Fibroblast of lung (primary cell): Measurements from ENCODE around the gene S100A2. TPM values are rescaled to one million over a fixed set of nuclear protein-coding genes. Genes with fewer than 3 reads are reported as not detected.

ENCODE experiments used
- DNase-seq, 2 donors: peaks; one replicate each; pipeline versions ENCODE4 v3.0.0 to v3.0.0-alpha.2; 2010; ENCODE audit warnings: low read depth in 2 of 2
- H2AFZ ChIP-seq: 2 replicates; pipeline ENCODE4 v1.5.1; 2012; ENCODE audit warnings: low read length, control low read depth, inconsistent platforms
- H3K27ac ChIP-seq: 2 replicates; pipeline ENCODE4 v1.5.1; 2011; ENCODE audit warnings: low read length, control low read depth; ENCODE audit not compliant: insufficient read depth
- H3K27me3 ChIP-seq: 2 replicates; pipeline ENCODE4 v1.5.1; 2011; ENCODE audit warnings: mild to moderate bottlenecking, low read length; ENCODE audit not compliant: control insufficient read depth, insufficient read depth
- H3K36me3 ChIP-seq: 2 replicates; pipeline ENCODE4 v1.5.1; 2011; ENCODE audit warnings: low read length; ENCODE audit not compliant: control insufficient read depth, insufficient read depth
- H3K4me1 ChIP-seq: 2 replicates; pipeline ENCODE4 v1.5.1; 2011; ENCODE audit warnings: low read length; ENCODE audit not compliant: control insufficient read depth, insufficient read depth; ENCODE audit errors: extremely low read depth
- H3K4me2 ChIP-seq: 2 replicates; pipeline ENCODE4 v1.5.1; 2011; ENCODE audit warnings: low read length, control low read depth; ENCODE audit not compliant: insufficient read depth; ENCODE audit errors: extremely low read depth
- H3K4me3 ChIP-seq, 4 experiments: fragments of 200-600 bp in 1 of 4; sonication (generic) in 1 of 4; replicated peaks in 1 of 4; 2 replicates each; pipeline ENCODE4 v1.5.1; 2011 to 2016; ENCODE audit warnings: low read length in 4 of 4, low read depth in 3 of 4, mild to moderate bottlenecking in 3 of 4, control low read depth in 2 of 4, inconsistent platforms in 1 of 4, mixed read lengths in 1 of 4; ENCODE audit not compliant: insufficient read depth in 1 of 4; ENCODE audit errors: control extremely low read depth in 1 of 4
- H3K79me2 ChIP-seq: 2 replicates; pipeline ENCODE4 v1.5.1; 2012; ENCODE audit warnings: mild to moderate bottlenecking, low read length, inconsistent platforms; ENCODE audit not compliant: control insufficient read depth, insufficient read depth
- H3K9ac ChIP-seq: 2 replicates; pipeline ENCODE4 v1.5.1; 2011; ENCODE audit warnings: mild to moderate bottlenecking, low read length, control low read depth; ENCODE audit not compliant: insufficient read depth
- H3K9me3 ChIP-seq: 2 replicates; pipeline ENCODE4 v1.5.1; 2012; ENCODE audit warnings: low read depth, low read length; ENCODE audit not compliant: control insufficient read depth, insufficient read depth
- H4K20me1 ChIP-seq: 2 replicates; pipeline ENCODE4 v1.5.1; 2011; ENCODE audit warnings: low read length; ENCODE audit not compliant: control insufficient read depth, insufficient read depth; ENCODE audit errors: extremely low read depth
- CTCF ChIP-seq, 2 donors: IDR thresholded peaks in 1 of 2; conservative IDR thresholded peaks in 1 of 2; 1 replicate in 1 of 2; 2 replicates in 1 of 2; pipeline ENCODE4 v1.5.1; 2011 to 2012; ENCODE audit warnings: low read length in 2 of 2, control low read depth in 1 of 2, inconsistent platforms in 1 of 2, low read depth in 1 of 2, mild to moderate bottlenecking in 1 of 2
- EZH2 ChIP-seq: IDR thresholded peaks from 2 replicates; pipeline ENCODE4 v1.5.1; 2012; ENCODE audit warnings: low read length, control low read depth, mild to moderate bottlenecking; ENCODE audit errors: missing control alignments
- polyA plus RNA-seq, 2 donors: library from polyadenylated mRNA; depleted of rRNA in 1 of 2; stranded (reverse) in 1 of 2; unstranded in 1 of 2; fragments of >200 nt; gene quantifications; 2 replicates each; pipeline ENCODE4 v1.2.1, GENCODE V29; 2011 to 2012; ENCODE audit warnings: missing spikeins in 1 of 2
- total RNA-seq: library from RNA; depleted of rRNA; stranded (reverse); fragments of >200 nt; gene quantifications from 2 replicates; pipeline ENCODE4 v1.2.1, GENCODE V29; 2014

S100A2 gene
- total and polyA plus RNA-seq, 2 donors (not counting 1 experiment from before 2014, with no cell fraction given), result 3.6 to 4.8 TPM

- no peak for DNase-seq
- no peak overlapping the region for H2AFZ ChIP-seq
Measured at GRCh38 chr1:153587314-153587713, 21.7 kb upstream of the S100A2 start.

DNA sequence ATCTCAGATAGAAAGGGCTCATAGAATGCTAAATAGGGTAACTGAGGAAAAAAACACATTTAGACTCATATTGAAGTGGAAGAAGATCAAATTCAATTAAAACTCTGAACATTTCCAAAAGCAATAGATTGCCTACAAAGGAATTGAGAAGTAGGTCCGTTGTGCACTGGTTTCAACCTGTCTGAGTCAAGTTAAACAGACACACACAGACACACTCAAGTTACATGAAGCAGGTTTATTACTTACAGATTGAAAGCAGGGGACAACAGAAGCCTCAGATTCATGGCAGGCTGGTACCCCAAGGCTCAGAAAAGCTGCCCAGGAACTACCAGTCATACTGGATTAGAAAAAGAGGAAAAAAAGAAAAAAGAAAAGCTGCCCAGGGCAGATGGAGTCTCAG lies 20.7 kb upstream of the S100A2 start:
- no peaks in the 10 kb centered on the region for H4K20me1 ChIP-seq
- TF ChIP-seq EZH2 (no peak), CTCF (conservative IDR thresholded peaks at IDR 0.05 in 1 of 2, IDR thresholded peaks at IDR 0.05 in 1 of 2; ENCODE audit: low read depth in 1 of 2, low read length in 2 of 2) (no peak)

More at GRCh38 chr1:153587314-153587713, 21.7 kb upstream of the S100A2 start:
- Histone ChIP-seq H3K36me3 (no peaks in the 10 kb centered on the region), H3K27me3 (no peaks in the 10 kb centered on the region), H3K4me3 (no peak overlapping the region), H3K4me2 (no peak overlapping the region), H4K20me1 (no peaks in the 10 kb centered on the region), H3K9ac (no peak overlapping the region), H3K9me3 (no peaks in the 10 kb centered on the region), H3K4me1 (peaks cover 2% of the 10 kb centered on the region), H3K79me2 (no peaks in the 10 kb centered on the region), H3K27ac (no peak overlapping the region)
- TF ChIP-seq EZH2 (no peak), CTCF (conservative IDR thresholded peaks at IDR 0.05 in 1 of 2, IDR thresholded peaks at IDR 0.05 in 1 of 2; ENCODE audit: low read depth in 1 of 2, low read length in 2 of 2) (no peak)

DNA sequence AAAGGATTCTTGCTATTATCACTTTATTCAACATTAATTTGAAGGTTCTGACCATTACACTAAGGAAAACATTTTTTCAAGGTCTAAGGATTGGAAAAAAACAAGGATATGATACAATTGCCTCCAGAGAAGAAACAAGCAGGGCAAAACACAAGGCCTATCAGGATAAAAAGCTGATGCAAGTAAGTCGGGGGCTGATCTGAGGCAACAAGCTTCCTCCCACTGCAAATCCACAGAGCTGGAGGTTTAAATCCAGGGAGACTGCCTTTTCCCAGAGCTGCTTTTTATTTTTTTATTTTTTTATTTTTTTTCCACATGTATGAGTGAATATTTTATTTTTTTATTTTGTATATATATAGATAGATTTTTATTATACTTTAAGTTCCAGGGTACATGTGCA lies 19.4 kb upstream of the S100A2 start:
- Histone ChIP-seq H4K20me1 (no peaks in the 10 kb centered on the region), H2AFZ (no peak overlapping the region), H3K27ac (no peak overlapping the region), H3K79me2 (no peaks in the 10 kb centered on the region), H3K4me2 (no peak overlapping the region), H3K4me1 (peaks cover 2% of the 10 kb centered on the region), H3K9me3 (no peaks in the 10 kb centered on the region), H3K4me3 (no peak overlapping the region), H3K36me3 (no peaks in the 10 kb centered on the region), H3K9ac (no peak overlapping the region), H3K27me3 (no peaks in the 10 kb centered on the region)
- no peak for DNase-seq
- TF ChIP-seq CTCF (conservative IDR thresholded peaks at IDR 0.05 in 1 of 2, IDR thresholded peaks at IDR 0.05 in 1 of 2; ENCODE audit: low read depth in 1 of 2, low read length in 2 of 2) (no peak), EZH2 (no peak)

More for the DNA sequence above, 20.7 kb upstream of the S100A2 start:
- no peaks in the 10 kb centered on the region for H3K27me3 ChIP-seq
- no peak overlapping the region for H3K4me3 ChIP-seq
- H3K9me3 ChIP-seq, result no peaks in the 10 kb centered on the region
- no peak overlapping the region for H3K4me2 ChIP-seq
- H3K36me3 ChIP-seq, result no peaks in the 10 kb centered on the region
- no peak for DNase-seq
- no peak overlapping the region for H3K9ac ChIP-seq
- no peak overlapping the region for H3K27ac ChIP-seq
- H3K4me1 ChIP-seq, result peaks cover 2% of the 10 kb centered on the region
- H2AFZ ChIP-seq, result no peak overlapping the region
- H3K79me2 ChIP-seq, result no peaks in the 10 kb centered on the region
